ENCODE measurements around the gene HSD17B2. TPM values are rescaled to one million over a fixed set of nuclear protein-coding genes. Genes with fewer than 3 reads are reported as not detected.

HSD17B2 gene
- total RNA-seq, 2 donors from 2014 or later, result 12.2 to 24.1 TPM

GRCh38 chr16:82033006-82033405 lies 2.0 kb upstream of the HSD17B2 start:
- WGBS, 2 donors, result 53 to 57% methylated on average over 4 to 6 of the region's 6 CpGs

GRCh38 chr16:82033683-82034300 lies 1.3 kb upstream of the HSD17B2 start:
- DNase-seq, result no peak

More at GRCh38 chr16:82033006-82033405, 2.0 kb upstream of the HSD17B2 start:
- DNase-seq, result peak in 3 of 4 donors; percentile 18 to 63 (median 28)
- intact Hi-C loops (cut with DNase I), result no loop called here
- peaks cover 14% of the 10 kb centered on the region for H3K4me1 ChIP-seq
- TF ChIP-seq POLR2A (IDR thresholded peaks at IDR 0.05) (no peak), CTCF (IDR thresholded peaks at IDR 0.05) (no peak)
- no peaks in the 10 kb centered on the region for H3K36me3 ChIP-seq (replicated peaks in 1 of 2; ENCODE audit: insufficient read depth in 1 of 2, low read depth in 2 of 2)
- no peaks in the 10 kb centered on the region for H3K9me3 ChIP-seq
- no peaks in the 10 kb centered on the region for H3K27me3 ChIP-seq
- H3K4me3 ChIP-seq, result no peak overlapping the region
- no peak for ATAC-seq
- H3K27ac ChIP-seq, result no peak overlapping the region

GRCh38 chr16:82037251-82037650 lies 2.2 kb downstream of the HSD17B2 start:
- intact Hi-C loops (cut with DNase I), result no loop called here
- no peaks in the 10 kb centered on the region for H3K9me3 ChIP-seq
- H3K27ac ChIP-seq, result no peak overlapping the region
- 74 to 75% methylated on average over 4 of the region's 4 CpGs for WGBS, 2 donors
- H3K4me1 ChIP-seq, result peaks cover 14% of the 10 kb centered on the region
- H3K4me3 ChIP-seq, result no peak overlapping the region
- no peaks in the 10 kb centered on the region for H3K27me3 ChIP-seq
- TF ChIP-seq POLR2A (IDR thresholded peaks at IDR 0.05) (no peak), CTCF (IDR thresholded peaks at IDR 0.05) (no peak)
- H3K36me3 ChIP-seq (replicated peaks in 1 of 2; ENCODE audit: insufficient read depth in 1 of 2, low read depth in 2 of 2), result no peaks in the 10 kb centered on the region
- DNase-seq (no peak), ATAC-seq (no peak)

More at GRCh38 chr16:82033683-82034300, 1.3 kb upstream of the HSD17B2 start:
- intact Hi-C loops (cut with DNase I), result no loop called here
- Histone ChIP-seq H3K27ac (no peak overlapping the region), H3K4me1 (peaks cover 14% of the 10 kb centered on the region), H3K27me3 (no peaks in the 10 kb centered on the region), H3K9me3 (no peaks in the 10 kb centered on the region), H3K4me3 (no peak overlapping the region), H3K36me3 (replicated peaks in 1 of 2; ENCODE audit: insufficient read depth in 1 of 2, low read depth in 2 of 2) (no peaks in the 10 kb centered on the region)
- 44 to 48% methylated on average over 8 of the region's 8 CpGs for WGBS, 2 donors
- no peak for ATAC-seq
- TF ChIP-seq CTCF (IDR thresholded peaks at IDR 0.05), result no peak
- no peak for TF ChIP-seq POLR2A (IDR thresholded peaks at IDR 0.05)

- intact Hi-C loops (cut with DNase I), result no loop called here
- H3K27ac ChIP-seq, result no peak overlapping the region
- no peaks in the 10 kb centered on the region for H3K36me3 ChIP-seq (replicated peaks in 1 of 2; ENCODE audit: insufficient read depth in 1 of 2, low read depth in 2 of 2)
- no peaks in the 10 kb centered on the region for H3K27me3 ChIP-seq
- H3K4me3 ChIP-seq, result no peak overlapping the region
- ATAC-seq (no peak), DNase-seq (no peak)
- H3K9me3 ChIP-seq, result no peaks in the 10 kb centered on the region
- WGBS, 2 donors, result 70 to 78% methylated on average over 2 of the region's 2 CpGs
- H3K4me1 ChIP-seq, result peaks cover 14% of the 10 kb centered on the region
- TF ChIP-seq CTCF (IDR thresholded peaks at IDR 0.05) (no peak), POLR2A (IDR thresholded peaks at IDR 0.05) (no peak)
Measured at GRCh38 chr16:82037666-82038065, 2.6 kb downstream of the HSD17B2 start.

GRCh38 chr16:82040296-82040695 lies 5.2 kb downstream of the HSD17B2 start:
- WGBS, 2 donors, result 41% methylated on average over 3 of the region's 3 CpGs

More at GRCh38 chr16:82040296-82040695, 5.2 kb downstream of the HSD17B2 start:
- H3K9me3 ChIP-seq, result no peaks in the 10 kb centered on the region
- H3K27ac ChIP-seq, result no peak overlapping the region
- no peak for TF ChIP-seq POLR2A (IDR thresholded peaks at IDR 0.05)
- no peak for TF ChIP-seq CTCF (IDR thresholded peaks at IDR 0.05)
- H3K4me3 ChIP-seq, result no peak overlapping the region
- H3K4me1 ChIP-seq, result no peaks in the 10 kb centered on the region
- no peaks in the 10 kb centered on the region for H3K27me3 ChIP-seq
- ATAC-seq (no peak), DNase-seq (no peak)
- no peaks in the 10 kb centered on the region for H3K36me3 ChIP-seq (replicated peaks in 1 of 2; ENCODE audit: insufficient read depth in 1 of 2, low read depth in 2 of 2)
- intact Hi-C loops (cut with DNase I), result no loop called here
